HG03066 (cell line): ENCODE results near the gene PPP5C.
"Not testable (repeated sequence)": the region's sequence is repeated elsewhere in the genome, so short reads cannot be mapped to it uniquely, and the experiment has no call there.

Experiments used
- ATAC-seq: cut with Tn5 transposase; IDR thresholded peaks from one replicate; pipeline ENCODE4 v1.9.1; 2021; ENCODE audit warnings: low read depth; ENCODE audit not compliant: unreplicated experiment

The PPP5C gene

DNA sequence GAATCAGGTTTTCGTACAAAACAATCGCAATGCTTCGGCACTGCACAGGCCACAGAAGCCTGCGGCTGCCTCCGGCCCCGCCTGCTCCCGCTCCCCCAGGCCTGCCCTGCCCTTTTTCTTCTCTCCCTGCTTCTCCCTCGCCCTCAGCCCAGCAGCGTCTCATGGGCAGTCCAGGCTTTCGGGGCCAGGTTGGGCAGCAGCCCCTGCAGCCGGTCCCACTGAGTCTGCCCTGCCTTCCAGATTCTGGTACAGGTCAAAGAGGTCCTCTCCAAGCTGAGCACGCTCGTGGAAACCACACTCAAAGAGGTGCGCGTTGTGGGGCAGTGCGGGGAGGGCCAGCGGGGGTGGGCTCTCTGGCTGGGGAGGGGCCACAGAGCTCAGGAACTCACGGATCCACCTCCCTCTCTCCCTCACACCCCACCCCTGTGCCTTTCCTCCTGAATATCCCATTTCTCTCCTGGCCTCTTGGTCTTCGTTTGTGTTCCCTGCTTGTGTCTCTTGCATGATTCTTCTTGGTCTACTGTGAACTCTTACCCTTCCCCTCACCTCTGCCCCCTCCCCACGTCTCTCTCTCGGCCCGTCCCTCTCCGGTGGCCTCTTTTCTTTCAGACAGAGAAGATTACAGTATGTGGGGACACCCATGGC is 36.4 kb downstream of the PPP5C start:
- ATAC-seq = no peak

DNA sequence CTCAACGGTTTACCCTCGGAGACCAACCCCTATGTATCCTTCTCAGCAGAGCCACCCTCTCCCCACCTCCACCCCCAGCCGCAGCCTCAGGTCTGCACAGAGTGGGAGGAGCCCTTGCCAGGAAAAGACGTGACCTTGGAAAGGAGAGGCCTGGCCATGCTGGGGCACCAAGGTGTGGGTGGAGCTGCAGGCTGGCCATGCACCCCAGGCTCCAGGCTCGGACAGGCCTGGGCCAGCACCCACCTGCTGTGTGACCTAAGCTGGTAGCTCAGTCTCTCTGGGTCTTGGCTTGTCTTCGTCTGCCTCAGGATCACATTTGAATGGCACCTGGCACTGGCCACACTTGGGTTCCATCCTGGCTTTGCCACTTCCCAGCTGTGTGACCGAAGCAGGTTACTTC is 37.0 kb downstream of the PPP5C start:
- no peak for ATAC-seq

DNA sequence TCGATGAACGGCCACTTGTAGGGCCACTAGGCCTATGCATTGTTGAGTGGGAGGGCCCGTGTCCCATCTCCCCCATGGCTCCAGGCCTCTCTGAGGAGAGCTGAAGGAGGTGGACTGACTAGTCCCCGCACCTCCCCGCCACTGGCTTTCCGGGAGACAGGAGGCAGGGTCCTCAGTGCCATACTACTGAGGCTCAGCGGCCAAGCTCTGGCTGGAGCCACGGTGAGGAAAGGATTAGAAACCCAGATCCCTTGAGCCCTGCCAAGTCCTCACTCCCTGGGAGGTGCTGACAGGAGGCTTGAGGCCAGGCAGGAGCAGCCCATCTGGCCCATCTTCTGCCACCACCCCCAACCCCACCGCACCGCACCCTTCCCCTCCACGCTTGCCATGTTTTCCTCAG is 37.5 kb downstream of the PPP5C start:
- ATAC-seq = no peak

DNA sequence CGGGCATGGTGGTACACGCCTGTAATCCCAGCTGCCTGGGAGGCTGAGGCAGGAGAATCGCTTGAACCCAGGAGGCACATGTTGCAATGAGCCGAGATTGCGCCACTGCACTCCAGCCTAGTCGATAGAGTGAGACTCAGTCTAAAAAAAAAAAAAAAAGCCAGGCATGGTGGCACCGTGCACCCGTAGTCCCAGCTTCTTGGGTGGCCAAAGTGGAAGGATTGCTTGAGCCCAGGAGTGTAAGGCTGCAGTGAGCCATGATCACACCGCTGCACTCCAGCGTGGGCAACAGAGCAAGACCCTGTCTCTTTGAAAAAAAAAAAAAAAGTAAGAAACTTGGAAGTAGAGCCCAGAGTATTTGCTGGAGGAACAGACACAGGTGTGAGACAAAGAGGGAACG is 38.7 kb downstream of the PPP5C start:
- ATAC-seq = no peak

DNA sequence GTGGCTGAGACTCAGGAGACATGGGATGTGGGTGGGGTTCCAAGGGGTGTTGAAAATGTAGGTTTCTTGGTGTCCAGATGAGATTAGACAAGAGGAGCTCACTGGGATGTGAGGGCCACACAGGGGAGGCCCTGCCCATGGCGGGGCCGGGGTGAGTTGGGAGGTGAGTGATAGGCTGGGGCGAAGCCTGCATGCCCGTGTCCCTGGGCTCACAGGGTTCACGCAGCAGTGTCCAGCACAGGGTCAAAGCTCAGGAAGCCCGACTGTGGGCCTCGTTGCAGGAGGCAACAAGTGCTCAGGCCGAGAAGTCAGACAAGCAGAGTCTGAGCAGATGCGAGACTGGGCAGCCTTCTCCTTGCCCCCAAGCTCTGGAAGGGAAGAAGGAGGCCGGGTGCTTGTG is 39.3 kb downstream of the PPP5C start:
- no peak for ATAC-seq

DNA sequence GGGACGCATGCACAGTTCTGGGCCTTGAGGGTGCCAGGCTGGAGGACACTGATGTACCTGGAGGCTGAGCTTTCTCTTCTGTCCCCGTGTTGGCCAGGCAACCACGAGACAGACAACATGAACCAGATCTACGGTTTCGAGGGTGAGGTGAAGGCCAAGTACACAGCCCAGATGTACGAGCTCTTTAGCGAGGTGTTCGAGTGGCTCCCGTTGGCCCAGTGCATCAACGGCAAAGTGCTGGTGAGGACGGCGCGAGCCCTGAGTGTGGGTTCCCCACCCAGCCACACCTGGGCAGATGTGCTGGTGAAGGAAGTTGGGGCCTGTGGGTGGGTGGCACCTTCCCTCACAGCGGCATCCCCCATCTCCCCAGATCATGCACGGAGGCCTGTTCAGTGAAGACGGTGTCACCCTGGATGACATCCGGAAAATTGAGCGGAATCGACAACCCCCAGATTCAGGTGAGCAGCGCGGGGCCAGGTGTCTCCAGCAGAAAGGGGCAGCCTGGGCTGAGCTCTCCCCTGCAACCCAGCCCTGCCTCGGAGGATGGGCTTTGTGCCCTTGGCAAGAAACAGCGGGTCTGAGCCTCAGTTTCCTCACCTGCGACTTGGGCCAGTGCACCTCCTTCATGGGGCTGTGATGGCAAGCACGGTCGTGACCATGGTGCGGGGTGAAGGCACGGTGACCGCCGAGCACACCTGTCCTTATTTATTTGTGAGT is 40.3 kb downstream of the PPP5C start:
- ATAC-seq = no peak

DNA sequence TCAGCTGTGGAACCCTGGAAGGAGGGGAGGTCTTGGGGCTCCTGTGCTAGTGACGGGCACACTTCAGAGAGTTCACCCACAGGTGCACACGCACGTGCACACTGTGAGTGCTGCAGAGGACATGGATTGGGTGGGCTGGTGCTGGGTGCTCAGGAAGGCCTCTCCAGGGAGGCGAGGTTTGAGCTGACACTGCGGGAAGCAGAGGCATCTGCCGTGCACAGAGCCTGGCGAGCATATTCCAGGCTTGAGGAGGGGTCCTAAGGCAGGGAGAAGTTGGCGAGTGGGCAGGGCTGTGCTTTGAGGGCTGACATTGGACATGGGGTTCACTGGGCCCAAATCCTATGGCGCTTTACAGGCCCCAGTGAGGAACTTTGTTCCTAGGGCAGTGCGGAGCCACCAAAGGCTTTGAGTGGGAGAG is 40.8 kb downstream of the PPP5C start:
- ATAC-seq = no peak

DNA sequence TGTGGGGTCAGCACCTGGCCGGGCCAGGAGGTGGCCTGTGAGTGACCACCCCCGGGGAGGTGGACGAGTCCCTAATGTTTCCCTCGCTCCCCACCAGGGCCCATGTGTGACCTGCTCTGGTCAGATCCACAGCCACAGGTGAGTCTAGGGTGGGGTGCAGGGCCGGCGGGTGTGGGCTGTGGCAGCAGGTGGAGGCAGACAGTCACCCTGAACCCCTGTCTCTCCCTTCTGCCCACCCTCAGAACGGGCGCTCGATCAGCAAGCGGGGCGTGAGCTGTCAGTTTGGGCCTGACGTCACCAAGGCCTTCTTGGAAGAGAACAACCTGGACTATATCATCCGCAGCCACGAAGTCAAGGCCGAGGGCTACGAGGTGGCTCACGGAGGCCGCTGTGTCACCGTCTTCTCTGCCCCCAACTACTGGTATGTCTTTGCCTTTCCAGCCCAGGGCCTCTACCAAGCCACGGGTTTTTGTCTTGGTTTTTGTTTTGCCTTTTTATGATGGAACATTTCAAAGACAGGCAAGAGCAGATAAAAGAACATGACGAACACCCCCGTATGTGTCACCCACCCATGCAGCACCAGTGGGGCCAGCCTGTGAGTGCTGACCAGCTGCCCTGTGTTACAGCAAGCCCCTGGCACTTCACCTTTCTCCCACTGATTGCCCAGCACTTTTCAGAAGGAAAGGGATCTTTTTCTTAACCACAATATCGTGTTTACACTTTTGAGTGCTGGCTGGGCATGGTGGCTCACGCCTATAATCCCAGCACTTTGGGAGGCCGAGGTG is 41.6 kb downstream of the PPP5C start:
- ATAC-seq = no peak

DNA sequence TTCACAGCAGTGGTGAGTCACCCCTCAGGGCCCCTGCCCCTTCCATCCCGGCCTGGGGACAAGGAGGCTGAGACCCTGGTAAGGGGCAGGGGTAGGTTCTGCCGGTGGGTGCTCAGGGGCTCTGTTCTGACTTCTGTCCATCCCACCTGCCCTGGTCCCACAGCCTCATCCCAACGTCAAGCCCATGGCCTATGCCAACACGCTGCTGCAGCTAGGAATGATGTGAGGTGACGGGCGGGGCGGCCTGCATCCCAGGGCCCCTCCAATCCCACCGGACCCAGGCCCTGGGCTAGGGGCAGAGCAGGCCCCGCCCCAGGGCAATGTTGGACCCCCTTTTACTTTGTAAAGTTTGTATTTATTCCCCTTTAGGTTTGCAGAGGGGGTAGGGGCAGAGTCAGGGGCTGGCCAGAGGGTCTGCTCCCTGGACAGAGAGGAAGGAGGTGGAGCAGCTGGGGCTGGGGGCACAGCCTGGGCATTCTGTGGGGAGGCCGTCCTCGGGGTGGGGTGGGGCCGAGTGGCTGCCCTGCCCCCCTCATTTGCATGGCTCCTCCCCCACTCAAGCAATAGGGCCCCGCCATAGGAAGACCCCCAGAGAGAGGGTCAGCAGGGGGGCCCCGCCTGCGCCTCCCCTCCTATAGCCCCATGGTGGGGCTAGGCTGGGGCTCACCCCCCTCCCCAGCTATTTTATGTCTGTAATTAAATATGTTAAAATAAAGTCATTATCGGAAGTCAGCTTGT is 43.4 kb downstream of the PPP5C start:
- ATAC-seq = no peak

DNA sequence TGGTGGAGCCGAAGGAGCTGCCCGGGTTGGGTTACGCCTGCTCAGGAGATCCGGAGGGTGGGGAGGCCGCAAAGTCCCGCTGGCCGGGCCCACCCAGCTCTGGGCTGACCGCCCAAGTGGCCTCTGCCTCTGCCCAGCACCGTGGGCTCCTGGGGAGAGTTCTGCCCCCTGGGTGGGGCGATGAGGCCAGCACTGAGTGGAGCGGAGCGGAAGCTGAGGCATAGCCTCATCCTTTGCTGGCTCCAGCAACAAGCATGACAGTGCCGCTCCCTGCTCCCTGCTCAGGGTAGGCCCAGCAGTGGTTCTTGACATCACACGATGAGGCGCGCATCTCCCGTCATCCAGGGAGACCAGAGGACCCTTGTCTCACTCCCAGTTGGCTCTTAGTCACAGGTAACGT is 44.0 kb downstream of the PPP5C start:
- no peak for ATAC-seq

DNA sequence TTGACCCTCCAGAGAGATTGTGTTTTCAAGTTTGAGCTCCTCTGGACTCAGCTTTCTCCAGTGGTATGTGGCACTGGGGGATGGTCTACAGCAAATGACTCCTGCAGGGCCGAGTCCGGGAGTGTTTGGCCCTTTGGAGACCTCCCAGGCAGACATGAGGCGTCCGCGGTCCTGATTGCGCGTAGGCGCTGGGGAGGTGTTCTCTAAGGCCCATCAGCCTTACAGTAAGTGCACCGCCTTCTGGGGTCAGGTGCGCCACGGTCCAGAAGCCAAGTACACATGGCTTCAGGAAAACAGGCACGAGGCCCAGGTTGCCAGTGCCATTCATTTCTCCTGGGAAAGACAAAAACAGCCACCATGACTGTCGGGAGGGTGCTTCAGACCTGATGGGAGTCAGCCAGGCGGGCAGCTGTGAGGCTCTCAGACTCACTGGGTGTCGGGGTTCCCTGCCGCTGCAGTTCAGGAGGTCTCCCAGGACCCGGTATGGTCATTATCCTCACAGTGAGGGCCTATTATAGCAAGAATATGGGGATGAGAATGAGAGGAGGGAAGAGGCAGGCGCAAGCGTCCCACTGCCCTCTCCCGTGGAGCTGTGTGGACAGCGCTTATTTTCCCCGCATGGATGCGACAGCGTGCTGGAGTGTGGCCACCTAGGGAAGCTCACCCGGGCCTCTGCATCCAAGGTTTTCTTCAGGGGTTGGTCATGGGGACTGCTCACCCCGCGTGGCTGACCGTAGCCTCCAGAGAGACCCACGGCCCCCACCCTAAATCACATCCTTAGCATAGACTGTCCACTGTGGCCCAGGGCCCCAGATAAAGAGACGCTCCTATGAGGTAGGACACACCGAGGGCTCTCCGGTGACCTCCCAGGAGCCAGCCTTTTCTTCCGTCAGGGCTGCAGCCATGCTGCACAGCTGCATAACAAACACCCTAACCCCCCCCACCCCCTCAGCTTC is 44.7 kb downstream of the PPP5C start:
- ATAC-seq = no peak

DNA sequence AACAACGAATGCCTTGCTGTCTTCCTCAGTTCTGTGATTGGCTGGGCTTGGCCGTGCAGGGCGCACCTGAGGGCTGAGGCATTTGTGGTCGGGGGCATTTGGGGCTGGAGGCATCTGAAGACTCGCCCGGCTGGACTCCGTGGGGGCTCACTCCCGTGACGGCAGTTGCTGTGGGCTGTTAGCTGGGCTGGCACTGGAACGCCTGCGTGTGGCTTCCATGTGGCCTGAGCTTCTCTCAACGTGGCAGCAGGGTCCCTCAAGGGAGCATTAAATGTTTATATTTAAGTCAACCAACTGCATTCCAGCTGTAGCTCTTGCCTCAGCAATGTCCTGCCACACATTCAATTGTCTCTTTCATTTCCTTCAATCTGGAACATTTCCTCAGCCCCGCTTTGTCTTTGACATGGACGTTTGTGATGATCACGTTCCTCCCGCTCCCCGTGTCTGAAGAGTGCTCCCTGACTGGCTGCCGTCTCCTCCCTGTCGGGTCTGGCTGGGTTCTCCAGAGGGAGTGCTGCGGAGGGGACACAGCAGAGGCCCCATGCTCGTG is 45.4 kb downstream of the PPP5C start:
- ATAC-seq = no peak

DNA sequence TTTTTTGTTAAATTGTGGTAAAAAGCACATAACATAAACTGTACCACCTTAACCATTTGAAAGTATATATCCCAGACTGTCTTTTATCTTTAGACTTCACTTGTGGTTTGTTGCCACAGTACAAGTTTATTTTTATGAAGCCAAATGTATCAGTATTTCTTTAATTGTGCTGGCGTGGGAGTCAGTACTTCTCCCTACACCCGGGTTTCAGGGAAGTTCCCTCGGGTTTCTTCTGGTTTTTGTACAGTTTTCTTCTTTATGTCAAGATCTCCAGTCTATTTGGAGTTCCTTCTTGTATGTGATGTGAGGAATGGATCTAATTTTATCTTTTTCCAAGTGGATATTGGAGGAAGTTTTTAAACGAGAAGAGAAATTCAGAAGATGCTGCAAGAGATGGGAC is 46.0 kb downstream of the PPP5C start:
- no peak for ATAC-seq

DNA sequence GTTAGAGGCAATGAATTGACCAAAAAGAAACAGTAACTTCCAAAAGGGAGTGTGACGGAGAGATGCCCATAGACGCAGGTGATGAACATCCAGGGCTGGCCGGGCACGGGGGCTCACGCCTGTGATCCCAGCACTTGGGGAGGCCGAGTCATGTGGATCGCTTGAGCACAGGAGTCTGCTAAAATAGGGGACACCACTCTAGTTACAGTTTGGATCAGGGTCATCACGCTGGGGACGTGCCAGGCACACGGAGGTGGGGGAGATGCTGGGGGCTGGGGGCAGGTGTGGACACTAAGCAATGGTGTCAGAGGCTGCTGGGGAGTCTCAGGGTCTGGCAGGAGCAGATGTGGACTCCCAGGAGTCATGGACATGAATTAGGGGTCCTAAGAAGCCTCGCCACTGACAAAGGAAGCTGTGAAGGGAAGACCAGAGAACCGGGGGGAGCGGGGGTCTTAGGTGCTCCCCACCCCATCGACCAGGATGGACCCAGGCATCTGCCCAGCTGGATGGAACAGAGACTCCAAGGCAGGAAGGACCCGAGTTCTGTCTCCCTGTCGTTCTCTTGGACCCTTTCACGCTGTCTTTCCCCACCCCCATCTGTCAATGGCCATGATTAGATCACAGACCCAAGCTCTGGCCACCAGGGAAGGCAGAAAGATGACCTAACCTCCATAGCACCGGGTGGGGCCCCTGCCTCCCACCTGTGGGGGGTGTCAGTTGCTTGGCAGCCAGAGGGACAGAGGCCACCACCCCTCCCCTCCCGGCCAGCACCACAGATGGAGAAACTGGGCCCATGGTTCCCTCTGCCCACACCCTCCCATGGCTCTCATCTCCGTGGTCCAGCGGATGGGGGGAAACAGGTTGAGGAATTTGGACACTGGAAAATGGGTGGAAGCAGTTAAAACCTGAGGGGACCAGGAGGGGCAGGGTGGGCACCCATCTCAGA is 46.8 kb downstream of the PPP5C start:
- no peak for ATAC-seq

DNA sequence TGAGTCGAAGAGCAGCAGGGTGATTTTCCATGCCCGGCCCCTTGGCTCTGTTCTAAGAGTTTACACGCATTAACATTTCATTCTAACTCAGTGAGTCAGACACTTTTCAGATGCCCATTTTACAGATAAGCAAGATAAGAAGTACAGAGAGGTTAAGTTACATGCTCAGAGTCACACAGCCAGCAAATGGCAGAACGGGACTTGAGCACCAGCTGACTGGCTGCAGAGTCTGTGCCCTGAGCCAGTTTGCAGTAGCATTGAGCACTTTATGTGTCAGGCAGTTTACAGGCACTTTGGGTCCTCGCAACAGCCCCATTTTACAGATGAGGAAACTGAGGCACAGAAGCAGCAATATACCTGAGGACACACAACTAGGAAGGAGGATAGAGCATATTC is 47.5 kb downstream of the PPP5C start:
- ATAC-seq = no peak

DNA sequence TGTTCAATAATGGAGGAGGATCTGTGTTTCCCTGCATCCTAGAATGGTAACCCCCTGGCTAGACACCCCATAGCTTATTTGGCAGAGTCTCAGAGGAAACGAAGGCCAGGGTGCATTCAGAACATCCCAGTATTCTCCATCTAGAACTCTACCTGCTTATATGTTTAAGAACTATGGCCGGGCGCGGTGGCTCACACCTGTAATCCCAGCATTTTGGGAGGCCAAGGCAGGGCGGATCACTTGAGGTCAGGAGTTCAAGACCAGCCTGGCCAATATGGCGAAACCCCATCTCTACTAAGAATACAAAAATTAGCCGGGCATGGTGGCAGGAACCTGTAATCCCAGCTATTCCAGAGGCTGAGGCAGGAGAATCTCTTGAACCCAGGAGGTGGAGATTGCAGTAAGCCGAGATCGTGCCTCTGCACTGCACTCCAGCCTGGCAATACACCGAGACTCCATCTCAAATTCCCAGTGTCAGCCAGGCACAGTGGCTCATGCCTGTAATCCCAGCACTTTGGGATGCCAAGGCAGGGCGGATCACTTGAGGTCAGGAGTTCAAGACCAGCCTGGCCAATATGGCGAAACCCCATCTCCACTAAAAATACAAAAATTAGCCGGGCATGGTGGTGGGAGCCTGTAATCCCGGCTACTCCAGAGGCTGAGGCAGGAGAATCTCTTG is 51.1 kb downstream of the PPP5C start:
- not testable (repeated sequence) for ATAC-seq

DNA sequence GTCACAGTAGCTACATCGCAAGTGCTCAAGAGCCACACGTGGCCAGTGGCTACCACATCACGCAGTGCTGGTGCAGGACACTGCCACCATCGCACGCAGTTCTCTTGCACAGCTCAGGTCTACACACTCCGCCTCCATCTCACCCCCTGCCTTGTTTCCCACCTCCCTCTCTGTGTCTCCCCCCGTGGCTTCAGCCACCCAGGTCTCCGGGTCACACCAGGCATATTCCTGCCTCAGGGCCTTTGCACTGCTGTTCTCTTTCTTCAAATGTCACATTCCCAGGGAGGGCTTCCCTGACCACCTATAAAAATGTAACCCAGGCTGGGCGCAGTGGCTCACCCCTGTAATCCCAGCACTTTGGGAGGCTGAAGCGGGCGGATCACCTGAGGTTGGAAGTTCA is 55.8 kb downstream of the PPP5C start:
- ATAC-seq = no peak
